Stimulated activated CD8-positive, alpha-beta memory T cell treated with anti-CD3 and anti-CD28 coated beads, Interleukin-7, amount 100 ng/mL, for 24 hours (primary cell): ENCODE results near the gene FLVCR2.
A peak's percentile ranks its signal among the peaks of the same experiment; 100 is the strongest.

Experiments
- DNase-seq: peaks from one replicate; pipeline ENCODE4 v3.0.0-alpha.2; 2020; ENCODE audit warnings: low read depth

FLVCR2 gene, protein sequence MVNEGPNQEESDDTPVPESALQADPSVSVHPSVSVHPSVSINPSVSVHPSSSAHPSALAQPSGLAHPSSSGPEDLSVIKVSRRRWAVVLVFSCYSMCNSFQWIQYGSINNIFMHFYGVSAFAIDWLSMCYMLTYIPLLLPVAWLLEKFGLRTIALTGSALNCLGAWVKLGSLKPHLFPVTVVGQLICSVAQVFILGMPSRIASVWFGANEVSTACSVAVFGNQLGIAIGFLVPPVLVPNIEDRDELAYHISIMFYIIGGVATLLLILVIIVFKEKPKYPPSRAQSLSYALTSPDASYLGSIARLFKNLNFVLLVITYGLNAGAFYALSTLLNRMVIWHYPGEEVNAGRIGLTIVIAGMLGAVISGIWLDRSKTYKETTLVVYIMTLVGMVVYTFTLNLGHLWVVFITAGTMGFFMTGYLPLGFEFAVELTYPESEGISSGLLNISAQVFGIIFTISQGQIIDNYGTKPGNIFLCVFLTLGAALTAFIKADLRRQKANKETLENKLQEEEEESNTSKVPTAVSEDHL

DNA sequence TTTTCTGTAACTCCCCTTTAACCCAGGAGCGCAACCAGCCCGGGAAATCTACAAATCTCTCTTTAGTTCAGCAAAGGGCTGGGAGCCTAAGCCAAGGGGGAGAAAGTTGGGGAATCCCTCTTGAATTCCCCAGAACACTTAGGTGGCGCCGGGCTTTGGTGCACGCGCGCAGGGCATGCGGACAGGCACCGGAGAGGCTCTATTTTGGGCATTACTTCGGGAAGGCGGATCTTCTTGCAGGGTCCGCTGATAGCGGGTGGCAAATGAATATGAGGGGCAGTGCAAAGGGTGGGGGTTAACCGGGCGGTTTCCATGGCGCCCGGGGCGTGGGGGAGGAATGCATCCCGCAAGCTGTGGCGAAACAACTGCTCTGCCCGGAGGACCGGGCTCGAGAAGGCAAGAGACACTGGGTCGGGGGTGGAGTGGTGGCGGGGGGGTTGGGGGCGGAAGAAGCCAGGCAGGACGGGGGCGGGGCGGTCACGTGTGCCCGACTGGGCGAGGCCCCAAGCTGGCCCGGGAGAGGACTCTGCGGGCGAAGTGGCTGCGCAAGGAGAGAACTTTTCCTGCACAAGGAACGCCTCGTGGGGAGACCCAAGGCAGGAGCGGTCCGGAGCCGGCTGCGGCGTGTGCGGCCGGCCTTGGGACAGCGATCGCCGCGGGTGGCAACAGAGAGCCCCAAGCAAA lies at the start of gene FLVCR2:
TSS of gene FLVCR2 (plus strand) at position 519 of the 684 bp plus-strand sequence. CDS start 353 bp downstream, outside the sequence.
- DNase-seq = peak; percentile 10

DNA sequence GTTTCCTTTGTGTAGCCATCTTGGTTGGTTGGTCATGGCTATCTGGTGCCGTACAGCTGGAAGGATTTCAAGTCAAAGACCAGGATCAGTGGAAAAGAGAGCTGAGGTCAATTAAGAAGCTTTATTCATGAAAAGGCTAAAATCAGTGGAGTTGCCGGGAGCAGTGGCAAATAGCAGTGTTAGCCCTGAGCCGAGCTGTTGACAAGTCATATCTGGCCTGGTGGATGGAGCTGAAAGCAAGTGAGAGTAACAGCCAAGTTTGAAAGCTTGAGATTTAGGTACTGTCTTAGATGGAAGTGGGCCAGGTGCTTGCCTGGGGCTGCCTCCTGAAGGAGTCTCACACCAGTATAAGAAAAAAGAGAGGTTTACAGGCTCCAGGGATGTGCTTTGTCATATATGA lies 47.2 kb upstream of the FLVCR2 start:
- no peak for DNase-seq

DNA sequence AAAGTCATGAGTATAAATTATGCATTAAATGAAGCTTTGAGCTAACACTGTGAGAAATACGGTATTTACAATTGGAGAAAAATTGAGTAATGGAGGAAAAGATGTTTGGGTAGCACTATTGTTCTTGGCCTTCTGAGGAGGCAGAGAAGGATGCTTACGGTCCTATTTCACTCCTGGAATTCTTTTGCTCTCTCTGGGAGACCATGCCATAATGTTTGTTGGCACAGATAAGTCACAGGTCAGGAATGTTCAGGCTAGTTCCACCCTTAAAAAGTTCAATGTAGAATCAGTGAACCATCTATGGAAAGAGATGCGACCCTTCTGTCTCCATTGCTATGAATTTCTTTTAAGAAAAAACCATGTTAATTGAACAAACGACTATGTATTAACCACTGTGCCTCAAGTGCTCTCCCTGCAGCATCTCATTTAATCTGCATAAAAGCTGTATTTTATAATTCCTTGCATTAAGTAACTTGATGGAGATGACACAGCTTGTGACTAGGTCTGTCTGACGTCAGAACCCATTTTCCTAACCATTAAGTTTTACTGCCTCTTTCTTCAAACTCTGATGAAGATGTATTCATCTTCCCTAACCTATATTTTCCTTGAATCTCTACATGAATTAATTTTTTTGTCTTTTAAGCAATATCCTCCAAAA lies 46.6 kb upstream of the FLVCR2 start:
- no peak for DNase-seq

DNA sequence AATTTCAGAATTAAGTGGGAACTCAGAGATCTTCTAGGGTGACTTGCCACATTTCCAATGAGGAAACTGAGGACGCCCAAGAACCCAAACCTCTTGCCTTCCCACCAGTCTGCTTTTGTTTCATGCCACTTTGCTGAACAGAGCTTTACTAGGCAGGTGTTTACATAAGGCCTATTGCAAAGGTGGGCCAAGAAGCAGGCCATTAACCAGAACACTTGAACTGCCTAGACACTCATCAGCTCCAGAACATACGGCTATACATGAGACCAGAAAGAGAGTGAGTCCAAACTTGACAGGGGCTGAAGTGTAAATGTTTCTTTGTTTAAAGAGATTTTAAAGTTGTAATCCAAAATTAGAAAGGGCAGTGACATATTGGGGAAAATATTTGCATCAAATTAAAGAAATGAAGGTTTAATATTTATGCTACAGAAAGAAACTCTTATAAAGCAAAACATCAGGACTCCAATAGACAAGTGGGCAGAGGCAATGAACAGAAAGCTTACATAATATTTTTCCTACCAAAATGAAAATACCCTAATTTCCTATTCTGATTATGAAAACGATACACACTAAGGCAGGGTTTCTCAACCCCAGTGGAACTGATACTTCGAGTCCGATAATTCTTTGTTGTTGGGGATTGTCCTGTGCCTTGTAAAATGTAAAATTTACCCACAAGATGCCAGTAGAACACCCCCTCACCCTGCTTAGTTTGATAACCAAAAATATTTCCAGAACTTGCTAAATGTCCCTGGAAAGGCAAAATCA lies 44.4 kb upstream of the FLVCR2 start:
- DNase-seq = no peak

DNA sequence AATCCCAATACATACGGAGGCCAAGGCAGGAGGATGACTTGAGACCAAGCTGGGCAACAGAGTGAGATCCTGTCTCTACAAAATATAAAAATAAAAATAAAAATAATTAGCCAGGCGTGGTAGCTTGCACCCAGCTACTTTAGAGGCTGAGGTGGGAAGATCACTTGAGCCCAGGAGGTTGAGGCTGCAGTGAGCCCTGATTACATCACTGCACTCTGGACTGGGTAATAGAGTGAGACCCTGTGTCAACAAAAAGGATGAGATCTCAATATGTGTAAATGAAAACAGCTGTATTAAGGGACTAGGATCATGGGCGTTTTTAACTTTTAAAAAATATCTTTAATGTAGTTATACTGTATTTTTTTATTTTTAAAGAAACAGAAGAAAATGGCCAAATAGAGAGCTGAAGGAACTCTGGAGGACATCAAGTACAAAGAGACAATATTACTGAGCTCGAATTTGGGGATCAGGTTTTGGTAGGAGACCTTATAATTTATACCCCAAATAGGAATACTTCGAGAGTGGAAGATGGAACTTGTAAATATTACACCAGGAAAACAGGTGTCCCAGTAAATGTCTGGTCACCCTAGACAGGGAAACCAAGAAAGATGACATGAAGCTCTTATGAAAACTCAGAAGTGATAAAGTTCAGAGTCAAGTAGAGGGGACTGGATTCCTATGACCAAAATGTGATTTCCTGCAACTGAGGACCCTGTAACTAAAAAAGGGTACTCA lies 43.1 kb upstream of the FLVCR2 start:
- DNase-seq = no peak

DNA sequence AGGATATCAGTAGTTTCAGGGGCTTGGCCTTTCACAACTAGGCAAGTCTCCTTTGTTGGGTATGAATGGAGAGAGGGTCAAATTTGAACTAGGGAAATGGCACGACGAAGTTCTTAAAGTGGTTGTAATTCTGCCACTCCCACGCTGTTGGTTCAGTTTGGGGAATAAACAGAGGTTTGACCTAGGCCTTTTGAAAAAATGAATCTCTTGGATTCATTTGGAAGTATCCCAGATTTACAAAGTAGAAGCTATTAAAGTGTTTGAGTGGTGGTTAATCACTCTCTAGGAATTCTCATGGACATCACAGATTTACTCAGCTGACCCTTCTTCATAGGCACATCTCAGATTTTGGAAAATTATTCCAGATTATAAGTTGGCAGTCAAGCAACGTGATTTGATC lies 41.3 kb upstream of the FLVCR2 start:
- no peak for DNase-seq

DNA sequence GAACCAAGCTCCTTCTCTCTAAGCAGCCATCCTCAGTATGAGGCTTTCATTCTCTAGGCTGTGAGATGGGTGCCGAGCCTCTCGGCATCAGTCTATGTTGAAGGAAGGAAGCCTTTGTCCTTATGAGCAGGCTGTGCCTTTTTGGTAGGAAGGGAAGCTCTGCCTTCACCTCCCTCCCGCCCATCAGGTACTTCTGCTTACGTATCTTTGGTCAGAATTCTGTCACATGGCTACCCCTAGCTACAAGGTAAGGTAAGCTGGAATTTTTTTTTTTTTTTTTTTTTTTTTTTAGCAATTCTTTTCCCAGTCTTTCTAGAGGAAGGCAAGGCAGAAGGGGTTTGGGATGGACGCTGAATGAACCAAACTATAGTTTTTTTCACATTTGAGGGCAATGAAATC lies 39.3 kb upstream of the FLVCR2 start:
- DNase-seq = no peak

DNA sequence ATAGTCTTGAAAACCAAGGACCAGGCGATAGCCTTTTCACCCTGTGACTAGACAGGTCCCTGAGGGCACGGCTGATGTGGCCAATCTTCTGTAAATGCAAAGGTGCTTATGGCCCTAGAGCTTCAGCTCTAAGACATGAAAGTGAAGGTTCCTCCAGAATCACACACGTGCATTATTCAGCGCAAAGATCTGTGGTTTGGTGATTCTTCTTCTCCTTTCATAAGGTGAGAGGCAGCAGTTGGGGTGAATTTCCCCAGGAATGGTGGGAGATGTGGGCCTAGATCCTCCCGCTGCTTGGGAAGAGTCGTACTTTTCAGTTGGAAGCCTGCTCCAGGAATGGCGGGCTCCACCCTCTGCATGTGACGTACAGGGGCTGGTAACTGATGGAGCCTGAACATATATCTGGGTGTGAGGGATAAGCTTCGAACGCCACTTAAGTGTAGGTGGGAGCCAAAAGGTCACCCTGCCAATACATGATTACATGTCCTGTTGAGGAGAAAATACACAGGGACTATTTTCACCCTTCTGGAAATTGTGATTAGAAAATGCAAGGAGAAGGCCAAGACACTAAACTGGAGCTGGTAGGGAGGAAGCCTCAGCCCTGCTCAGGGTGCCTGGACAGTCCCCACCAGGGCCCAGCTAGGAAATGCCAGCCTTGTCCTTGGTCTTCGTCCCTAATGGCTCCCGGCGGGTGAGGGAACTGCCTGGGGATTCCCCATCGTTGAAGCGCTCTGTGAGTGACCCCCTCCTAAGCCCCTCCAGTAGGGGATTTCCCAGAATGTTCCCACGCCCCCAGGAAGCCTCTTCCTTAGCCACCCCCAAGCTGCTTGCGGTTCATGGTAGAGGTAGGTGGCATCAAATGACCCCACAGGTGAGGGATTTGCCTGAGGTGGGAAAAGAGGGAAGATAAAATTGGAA lies 38.6 kb upstream of the FLVCR2 start:
- no peak for DNase-seq

DNA sequence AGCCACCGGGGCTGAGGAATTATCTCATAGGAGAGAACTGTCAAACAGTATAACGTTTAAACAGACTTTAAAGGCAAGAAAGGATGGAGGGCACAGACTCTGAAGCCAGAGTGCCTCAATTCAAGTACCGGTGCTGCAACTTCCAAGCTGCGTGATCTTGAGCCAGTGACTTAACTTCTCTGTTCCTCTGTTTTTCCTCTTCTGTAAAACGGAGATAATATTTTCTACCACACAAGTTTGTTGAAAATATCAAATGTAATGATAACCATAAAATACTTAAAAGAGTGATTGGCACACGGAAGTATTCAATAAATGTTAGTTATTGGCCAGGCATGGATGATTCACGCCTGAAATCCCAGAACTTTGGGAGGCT lies 38.0 kb upstream of the FLVCR2 start:
- no peak for DNase-seq

DNA sequence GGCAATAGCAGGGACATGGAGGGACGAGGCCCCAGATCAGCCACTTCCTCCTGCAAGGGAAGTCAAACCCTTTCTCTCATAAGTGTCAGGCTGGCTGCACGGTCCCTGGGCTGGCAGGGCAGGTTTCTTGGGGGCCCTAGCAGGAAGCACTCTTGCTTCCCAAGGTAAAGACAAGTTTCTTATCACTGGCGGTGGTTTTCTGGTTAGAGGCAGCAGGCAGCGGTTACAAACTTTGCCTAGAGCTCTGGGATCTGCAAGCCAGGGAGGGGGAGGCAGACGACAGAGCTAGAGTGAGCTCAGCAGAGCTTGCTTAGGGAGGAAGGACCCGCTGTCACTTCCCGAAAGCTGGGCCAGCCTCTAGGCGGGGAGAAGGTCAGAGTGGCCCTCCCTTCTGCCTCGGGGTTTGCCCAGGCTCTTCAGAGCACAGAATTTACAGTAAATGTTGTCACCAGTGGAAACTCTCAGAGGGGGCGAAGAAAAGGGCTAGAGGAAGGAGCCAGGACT lies 35.8 kb upstream of the FLVCR2 start:
- peak; percentile 49 for DNase-seq

DNA sequence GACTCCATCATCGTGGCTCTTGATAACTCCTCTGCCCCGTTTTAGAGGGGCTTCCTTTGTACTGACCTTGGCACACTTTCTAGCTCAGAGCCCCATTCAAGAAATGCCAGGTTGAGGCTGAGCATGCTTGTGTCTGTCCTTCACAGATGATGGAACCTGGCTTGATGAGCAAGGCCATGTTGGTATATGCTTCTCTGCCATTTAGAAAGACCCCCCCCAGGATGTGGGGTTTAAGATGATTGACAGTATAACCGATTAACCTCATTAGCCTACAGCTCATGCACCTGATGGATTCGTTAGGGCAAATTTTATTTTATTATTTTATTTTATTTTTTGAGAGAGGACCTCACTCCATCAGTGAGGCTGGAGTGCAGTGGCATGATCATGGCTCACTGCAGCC lies 35.2 kb upstream of the FLVCR2 start:
- DNase-seq = no peak

DNA sequence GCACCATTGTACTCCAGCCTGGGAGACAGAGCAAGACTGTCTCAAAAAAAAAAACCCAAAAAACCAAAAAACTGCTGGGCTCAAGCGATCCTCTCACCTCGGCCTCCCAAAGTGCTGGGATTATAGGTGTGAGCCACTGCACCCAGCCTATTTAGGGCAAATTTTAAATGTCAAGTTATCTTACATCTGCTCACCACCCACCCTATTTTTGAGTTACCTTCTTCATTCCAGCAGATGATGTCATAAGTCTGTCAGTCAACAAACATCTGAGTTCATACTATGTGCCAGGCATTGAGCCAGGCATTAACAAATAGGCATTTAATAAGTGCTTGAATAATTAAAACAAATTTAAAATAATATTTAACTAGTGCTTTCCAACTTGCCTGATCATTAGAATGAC lies 34.6 kb upstream of the FLVCR2 start:
- DNase-seq = no peak

DNA sequence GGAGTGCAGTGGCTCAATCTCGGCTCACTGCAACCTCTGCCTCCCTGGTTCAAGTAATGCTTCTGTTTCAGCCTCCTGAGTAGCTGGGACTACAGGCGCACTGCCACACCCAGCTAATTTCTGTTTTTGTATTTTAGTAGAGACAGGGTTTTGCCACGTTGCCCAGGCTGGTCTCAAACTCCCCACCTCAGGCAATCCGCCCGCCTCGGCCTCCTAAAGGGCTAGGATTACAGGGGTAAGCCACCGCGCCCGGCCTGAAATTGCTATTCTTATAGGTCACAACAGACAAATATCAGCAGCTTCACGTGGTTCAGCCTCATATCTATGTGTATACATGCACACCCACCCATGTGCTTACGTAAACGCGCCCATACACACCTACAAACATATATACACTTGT lies 32.5 kb upstream of the FLVCR2 start:
- DNase-seq = no peak

DNA sequence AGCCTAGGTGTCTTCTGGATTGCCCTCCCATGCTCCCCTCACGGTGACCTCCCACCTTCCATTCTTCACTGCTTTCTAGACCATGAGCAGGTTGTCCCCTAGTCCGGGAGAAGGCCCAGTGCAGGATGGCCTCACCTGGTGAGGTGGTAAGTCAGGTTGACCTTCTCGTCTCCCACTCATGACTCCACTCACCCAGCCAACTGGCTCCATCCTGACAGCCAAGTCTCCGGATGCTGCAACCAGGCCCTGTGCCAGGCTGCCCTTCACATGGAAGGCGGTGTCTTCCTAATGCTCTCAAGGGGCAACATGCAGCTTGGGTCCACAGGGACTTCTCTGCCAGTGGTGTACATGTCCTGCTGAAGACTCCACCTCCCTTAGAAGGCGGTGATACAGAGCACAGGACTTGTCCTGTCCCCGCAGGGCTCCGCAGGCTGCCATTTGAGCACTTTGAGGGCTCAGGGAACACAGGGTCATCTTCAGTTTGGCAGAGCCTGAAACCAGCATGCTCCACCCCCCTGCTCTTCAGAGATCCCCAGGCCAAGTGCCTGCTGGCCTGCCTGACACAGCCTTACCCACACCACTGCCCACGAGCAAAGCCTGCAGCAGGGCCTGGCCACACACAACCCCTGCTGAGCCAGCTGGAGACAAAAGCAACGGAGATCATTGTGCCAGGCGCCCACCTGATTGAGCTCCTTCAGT lies 30.7 kb upstream of the FLVCR2 start:
- no peak for DNase-seq

DNA sequence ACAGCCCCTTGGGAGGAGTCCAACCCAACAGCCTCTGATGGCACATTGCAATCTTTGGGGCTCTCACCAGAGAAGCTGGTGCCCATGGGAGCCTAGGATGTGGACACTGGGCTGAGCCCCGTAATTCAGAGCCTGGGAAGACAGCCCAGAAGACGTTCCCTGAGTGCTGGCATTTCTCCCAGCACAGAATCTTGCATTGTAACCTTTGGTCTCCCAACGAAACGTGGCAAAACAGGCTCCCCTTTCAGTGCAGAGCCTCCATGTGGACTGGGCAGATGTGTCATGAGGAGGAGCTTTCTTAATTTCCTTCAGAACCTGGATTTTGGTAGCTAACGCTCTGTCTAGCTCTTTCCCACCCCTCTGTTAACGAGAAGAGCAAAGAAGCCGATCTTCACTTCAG lies 29.9 kb upstream of the FLVCR2 start:
- no peak for DNase-seq

DNA sequence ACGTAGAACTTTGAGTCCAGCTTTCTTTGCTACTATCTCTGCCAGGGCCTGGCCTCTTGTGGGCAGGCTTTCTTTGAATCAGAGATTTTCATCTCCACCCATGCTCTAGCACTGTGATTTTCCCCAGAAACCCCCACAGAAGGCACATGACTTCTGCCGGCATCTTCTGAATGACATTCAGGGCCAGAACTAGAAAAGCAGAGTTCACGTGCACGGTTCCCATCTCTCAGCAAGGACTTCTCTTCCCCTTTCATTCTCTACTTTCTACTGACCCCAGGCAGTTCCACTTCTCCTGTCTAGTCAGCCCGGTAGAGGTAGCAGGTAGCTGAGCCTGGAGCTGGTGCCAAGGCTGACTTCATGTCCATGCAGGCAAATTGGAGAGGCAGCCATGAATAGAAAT lies 29.3 kb upstream of the FLVCR2 start:
- no peak for DNase-seq

DNA sequence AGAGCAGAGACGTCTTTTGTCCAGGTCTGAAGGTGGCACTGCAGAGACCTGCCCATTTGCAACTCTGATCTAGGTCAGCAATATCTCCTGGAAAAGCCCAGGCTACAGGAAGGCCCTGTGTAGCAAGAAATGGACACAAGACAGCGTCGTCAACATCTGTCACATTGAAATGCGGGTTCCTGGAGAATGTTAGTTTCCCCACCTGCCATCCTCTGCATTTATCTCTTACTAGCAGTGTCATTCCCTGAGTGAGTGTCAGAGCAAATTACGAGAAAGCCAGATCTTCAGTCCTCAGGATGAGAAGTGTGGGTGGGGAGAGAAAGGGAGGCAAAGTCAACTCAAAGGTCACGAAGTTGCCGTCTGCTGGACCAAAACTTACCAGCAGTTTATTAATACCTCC lies 27.4 kb upstream of the FLVCR2 start:
- no peak for DNase-seq

DNA sequence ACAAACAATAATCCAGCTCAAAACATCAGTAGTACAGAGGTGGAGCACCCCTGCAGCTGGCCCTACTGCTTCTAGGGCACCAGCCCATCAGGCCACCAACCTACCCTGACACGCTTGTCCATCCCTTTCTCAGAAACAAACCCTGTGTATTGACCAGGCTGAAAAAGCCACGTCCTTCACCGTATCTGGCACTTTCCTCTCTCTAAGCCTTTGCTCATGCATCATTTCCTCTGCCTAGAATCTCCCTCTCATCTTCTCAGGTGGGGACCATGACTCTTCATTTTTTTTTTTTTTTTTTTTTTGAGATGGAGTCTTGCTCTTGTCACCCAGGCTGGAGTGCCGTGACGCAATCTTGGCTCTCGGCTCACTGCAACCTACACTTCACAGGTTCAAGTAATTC lies 25.3 kb upstream of the FLVCR2 start:
- DNase-seq = no peak

DNA sequence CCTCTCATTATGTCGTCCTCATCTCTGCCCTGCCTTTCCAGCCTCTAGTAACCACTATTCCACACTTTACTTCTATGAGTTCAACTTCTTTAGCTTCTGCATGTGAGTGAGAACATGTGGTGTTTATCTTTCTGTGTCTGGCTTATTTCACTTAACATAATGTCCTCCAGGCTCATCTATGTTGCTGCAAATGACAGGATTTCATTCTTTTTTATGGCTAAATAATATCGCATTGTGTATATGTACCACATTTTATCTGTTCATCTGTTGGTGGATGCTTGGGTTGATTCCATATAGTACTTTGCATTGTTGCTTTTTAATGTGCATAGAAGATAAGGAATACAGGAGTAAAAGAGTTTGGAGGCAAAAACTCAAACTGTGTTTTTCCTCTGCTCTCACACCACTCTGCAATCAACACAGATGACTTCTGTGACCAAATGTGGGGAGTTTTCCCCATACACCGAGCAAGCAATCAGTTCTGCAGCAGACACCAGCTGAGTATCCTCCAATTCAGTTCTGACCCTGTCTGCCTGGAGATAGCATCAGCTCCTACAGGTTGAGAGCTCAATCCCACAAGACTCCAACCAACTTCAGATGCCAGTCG lies 24.6 kb upstream of the FLVCR2 start:
- DNase-seq = no peak
